RWPE1 (cell line): ENCODE measurements around the gene ENDOU.

Experiments used
- CTCF ChIA-PET: fragments of 350-600 bp; sonication (Branson Sonifier 250); formaldehyde crosslinking; extraction: SDS; loops from one replicate; lab custom pipeline; 2021; lab: Yijun Ruan, JAX
- POLR2A ChIA-PET: fragments of 400-600 bp; formaldehyde crosslinking; extraction: SDS; loops from one replicate; lab custom pipeline; 2020; ENCODE audit warnings: antibody characterized with exemption; ENCODE audit not compliant: low non-redundant PET; lab: Yijun Ruan, JAX
- DNase-seq: peaks from one replicate; pipeline ENCODE4 v3.0.0; 2012; ENCODE audit warnings: low spot score
- H3K27ac ChIP-seq: fragments of 450-650 bp; 2 replicates; pipeline ENCODE4 v1.5.1; 2017
- CTCF ChIP-seq: fragments of 450-650 bp; conservative IDR thresholded peaks from 2 replicates; pipeline ENCODE4 v1.5.1; 2017; ENCODE audit warnings: low read depth, mild to moderate bottlenecking

Gene ENDOU

GRCh38 chr12:47721431-47721973 is 3.8 kb downstream of the ENDOU start:
- no peak for TF ChIP-seq CTCF
- no peak overlapping the region for H3K27ac ChIP-seq
- ChIA-PET POLR2A (no interaction called here), CTCF (no interaction called here)
- DNase-seq, result no peak

GRCh38 chr12:47718531-47718930 is 6.8 kb downstream of the ENDOU start:
- ChIA-PET CTCF (no interaction called here), POLR2A (no interaction called here)
- no peak for TF ChIP-seq CTCF
- H3K27ac ChIP-seq, result no peak overlapping the region
- no peak for DNase-seq

- TF ChIP-seq CTCF, result no peak
- no peak overlapping the region for H3K27ac ChIP-seq
- ChIA-PET POLR2A (no interaction called here), CTCF (no interaction called here)
- DNase-seq, result peak; percentile 36
These were observed 7.7 kb downstream of the ENDOU start for GRCh38 chr12:47717443-47718193.

- CTCF ChIA-PET, result no interaction called here
- DNase-seq, result no peak
- no peak overlapping the region for H3K27ac ChIP-seq
- no peak for TF ChIP-seq CTCF
- POLR2A ChIA-PET, result no interaction called here
These were observed 8.2 kb downstream of the ENDOU start for GRCh38 chr12:47717046-47717442.

- no peak for DNase-seq
- TF ChIP-seq CTCF, result no peak
- CTCF ChIA-PET, result interaction anchor here (0.5 to 2.8 kb wide), 15 partner anchors 10 to 1640 kb away, joined by 3 to 19 read pairs (median 4); partner anchors contain the start of gene RPAP3
- POLR2A ChIA-PET, result no interaction called here
- H3K27ac ChIP-seq, result peak overlapping the region; percentile 8; the same call in 1 of the 2 replicates
These were observed 9.3 kb downstream of the ENDOU start for GRCh38 chr12:47715877-47716548.

GRCh38 chr12:47715393-47715876 is 9.9 kb downstream of the ENDOU start:
- CTCF ChIA-PET, result interaction anchor here (0.5 to 2.8 kb wide), 16 partner anchors 9 to 123 kb away, joined by 3 to 19 read pairs (median 4); partner anchors contain the start of gene RPAP3
- POLR2A ChIA-PET, result no interaction called here
- peak overlapping the region; percentile 8; the same call in 1 of the 2 replicates for H3K27ac ChIP-seq
- TF ChIP-seq CTCF, result peak; percentile 80
- peak; percentile 55 for DNase-seq
